ENCODE measurements around the gene FLYWCH1.

FLYWCH1 gene

DNA sequence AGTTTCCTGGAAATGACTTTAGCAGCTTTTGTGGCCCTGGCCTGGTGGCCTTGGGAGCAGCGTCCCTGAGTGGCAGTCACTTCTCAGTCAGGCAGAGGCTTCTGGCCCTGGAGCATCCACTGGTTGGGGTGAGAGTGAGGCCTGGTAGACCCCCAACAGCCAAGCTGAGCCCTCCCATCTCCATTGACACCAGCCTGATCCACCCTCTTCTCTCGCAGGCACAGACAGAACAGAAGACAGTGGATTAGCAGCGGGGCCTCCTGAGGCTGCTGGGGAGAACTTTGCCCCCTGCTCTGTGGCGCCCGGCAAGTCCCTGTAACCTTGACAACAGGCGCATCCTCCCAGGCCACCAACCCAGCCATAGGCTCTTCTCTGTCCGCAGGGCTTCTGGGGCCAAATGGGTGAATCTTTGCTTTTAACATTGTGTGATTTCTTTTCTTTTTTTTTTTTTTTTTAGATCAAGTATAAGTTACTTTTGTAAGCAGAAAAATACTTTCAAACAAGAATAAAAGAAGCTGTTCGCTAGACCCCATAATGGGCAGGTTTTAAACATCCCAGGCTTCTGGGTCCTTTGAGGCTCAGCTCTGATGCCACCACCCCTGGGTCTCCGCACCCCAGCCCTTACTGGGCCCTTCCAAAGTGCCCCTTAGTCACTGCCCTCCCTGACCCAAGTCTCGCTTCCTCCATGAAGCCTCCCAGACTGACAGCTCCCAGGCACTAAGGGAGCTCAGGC is 12.7 kb upstream of the FLYWCH1 start:
- DNase-seq (ENCODE audit: low read depth in 2 of 2), result no peak
- TF ChIP-seq, protein P1, sequence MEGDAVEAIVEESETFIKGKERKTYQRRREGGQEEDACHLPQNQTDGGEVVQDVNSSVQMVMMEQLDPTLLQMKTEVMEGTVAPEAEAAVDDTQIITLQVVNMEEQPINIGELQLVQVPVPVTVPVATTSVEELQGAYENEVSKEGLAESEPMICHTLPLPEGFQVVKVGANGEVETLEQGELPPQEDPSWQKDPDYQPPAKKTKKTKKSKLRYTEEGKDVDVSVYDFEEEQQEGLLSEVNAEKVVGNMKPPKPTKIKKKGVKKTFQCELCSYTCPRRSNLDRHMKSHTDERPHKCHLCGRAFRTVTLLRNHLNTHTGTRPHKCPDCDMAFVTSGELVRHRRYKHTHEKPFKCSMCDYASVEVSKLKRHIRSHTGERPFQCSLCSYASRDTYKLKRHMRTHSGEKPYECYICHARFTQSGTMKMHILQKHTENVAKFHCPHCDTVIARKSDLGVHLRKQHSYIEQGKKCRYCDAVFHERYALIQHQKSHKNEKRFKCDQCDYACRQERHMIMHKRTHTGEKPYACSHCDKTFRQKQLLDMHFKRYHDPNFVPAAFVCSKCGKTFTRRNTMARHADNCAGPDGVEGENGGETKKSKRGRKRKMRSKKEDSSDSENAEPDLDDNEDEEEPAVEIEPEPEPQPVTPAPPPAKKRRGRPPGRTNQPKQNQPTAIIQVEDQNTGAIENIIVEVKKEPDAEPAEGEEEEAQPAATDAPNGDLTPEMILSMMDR (IDR thresholded peaks at IDR 0.05; ENCODE audit: low read depth, low read length), result no peak
- H3K4me3 ChIP-seq (replicated peaks in 1 of 2; ENCODE audit: low read depth in 2 of 2, low read length in 2 of 2), result no peak overlapping the region

DNA sequence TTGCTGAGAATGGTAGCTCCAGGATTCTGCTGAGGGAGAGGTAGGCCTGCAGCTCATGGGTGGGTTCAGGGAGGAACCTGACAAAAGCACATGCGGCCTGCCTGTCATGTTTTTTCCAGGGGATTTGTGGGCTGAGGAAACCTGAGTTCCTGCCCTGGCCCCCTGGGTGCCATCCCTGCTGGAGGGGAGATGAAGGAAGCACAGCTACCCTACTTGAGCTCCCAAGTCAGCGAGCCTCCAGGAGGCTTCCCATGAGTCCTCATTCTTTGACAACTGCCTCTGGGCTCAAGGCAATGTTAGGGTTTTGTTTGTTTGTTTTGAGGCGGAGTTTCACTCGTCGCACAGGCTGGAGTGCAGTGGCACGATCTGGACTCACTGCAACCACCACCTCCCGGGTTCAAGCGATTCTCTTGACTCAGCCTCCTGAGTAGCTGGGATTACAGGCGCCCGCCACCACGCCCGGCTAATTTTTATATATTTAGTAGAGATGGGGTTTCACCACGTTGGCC is 12.1 kb upstream of the FLYWCH1 start:
- H3K4me3 ChIP-seq (replicated peaks in 1 of 2; ENCODE audit: low read depth in 2 of 2, low read length in 2 of 2), result no peak overlapping the region
- TF ChIP-seq, protein P1 (IDR thresholded peaks at IDR 0.05; ENCODE audit: low read depth, low read length), result no peak
- no peak for DNase-seq (ENCODE audit: low read depth in 2 of 2)

GRCh38 chr16:2900526-2901075 is 11.1 kb upstream of the FLYWCH1 start:
- no peak overlapping the region for H3K4me3 ChIP-seq (replicated peaks in 1 of 2; ENCODE audit: low read depth in 2 of 2, low read length in 2 of 2)
- TF ChIP-seq, protein P1 (IDR thresholded peaks at IDR 0.05; ENCODE audit: low read depth, low read length), result no peak
- no peak for DNase-seq (ENCODE audit: low read depth in 2 of 2)

- no peak for DNase-seq (ENCODE audit: low read depth in 2 of 2)
- no peak overlapping the region for H3K4me3 ChIP-seq (replicated peaks in 1 of 2; ENCODE audit: low read depth in 2 of 2, low read length in 2 of 2)
- TF ChIP-seq, protein P1 (IDR thresholded peaks at IDR 0.05; ENCODE audit: low read depth, low read length), result no peak
Measured at GRCh38 chr16:2902337-2903130, 9.2 kb upstream of the FLYWCH1 start.

DNA sequence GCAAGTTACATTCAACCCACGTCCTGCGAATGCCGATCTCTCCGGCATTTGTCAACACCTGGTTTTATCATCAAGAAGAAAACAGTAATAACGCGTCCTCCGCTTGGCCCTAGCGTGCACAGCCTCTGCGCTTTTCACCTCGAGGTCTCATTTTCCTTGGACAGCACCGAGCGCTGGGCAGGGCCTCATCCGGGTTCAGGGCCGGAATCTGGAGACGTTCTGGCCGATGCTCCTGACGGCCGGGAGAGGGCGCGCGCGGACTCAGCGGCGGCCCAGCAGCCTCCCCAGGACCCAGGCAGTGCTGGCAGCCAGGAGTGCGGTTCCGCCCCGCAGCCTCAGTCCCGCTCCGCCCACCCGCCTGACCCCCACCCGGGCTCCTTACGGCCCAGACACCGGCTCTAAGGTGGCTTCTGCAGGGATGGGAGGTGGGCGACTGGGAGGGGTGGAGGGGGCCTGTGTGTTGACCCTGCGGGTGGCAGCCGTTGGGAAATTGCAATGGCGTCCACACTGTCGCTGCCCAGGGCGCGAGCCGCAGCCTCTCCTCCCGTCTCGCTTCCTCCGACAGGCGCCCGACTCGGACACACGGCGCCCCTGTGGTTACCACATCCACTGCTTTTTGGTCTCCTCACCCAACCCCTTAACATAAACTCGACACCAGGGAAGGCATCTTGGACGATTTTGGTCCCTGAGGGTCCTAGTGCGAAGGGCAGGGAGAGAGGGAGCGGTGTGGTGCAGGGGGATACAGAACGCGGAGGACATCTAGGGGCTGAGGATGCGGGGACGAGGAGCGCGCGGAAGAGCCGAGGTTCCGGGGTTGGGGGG is 7.4 kb upstream of the FLYWCH1 start:
- H3K4me3 ChIP-seq (replicated peaks in 1 of 2; ENCODE audit: low read depth in 2 of 2, low read length in 2 of 2), result peak overlapping the region; percentile 76 to 80
- TF ChIP-seq, protein P1 (IDR thresholded peaks at IDR 0.05; ENCODE audit: low read depth, low read length), result peak; percentile 87
- DNase-seq (ENCODE audit: low read depth in 2 of 2), result peak; percentile 90 to 91

GRCh38 chr16:2904922-2905240 is 6.8 kb upstream of the FLYWCH1 start:
- DNase-seq (ENCODE audit: low read depth in 2 of 2), result no peak
- peak overlapping the region; percentile 76 to 80 for H3K4me3 ChIP-seq (replicated peaks in 1 of 2; ENCODE audit: low read depth in 2 of 2, low read length in 2 of 2)
- TF ChIP-seq, protein P1 (IDR thresholded peaks at IDR 0.05; ENCODE audit: low read depth, low read length), result no peak
